Endodermal cell (in vitro differentiated cells): ENCODE results near the gene CCR8. TPM values are rescaled to one million over a fixed set of nuclear protein-coding genes. Genes with fewer than 3 reads are reported as not detected.
"Not testable (repeated sequence)": the region's sequence is repeated elsewhere in the genome, so short reads cannot be mapped to it uniquely, and the experiment has no call there.

Source experiments
- DNase-seq: peaks from one replicate; pipeline ENCODE4 v3.0.0-alpha.2; 2017
- H3K27ac ChIP-seq: 2 replicates; pipeline ENCODE4 v1.5.1; 2013; ENCODE audit warnings: mild to moderate bottlenecking, low read depth, low read length, moderate library complexity
- H3K27me3 ChIP-seq: 2 replicates; pipeline ENCODE4 v1.6.1; 2013; ENCODE audit warnings: mild to moderate bottlenecking, low read length, moderate library complexity; ENCODE audit not compliant: insufficient read depth, control insufficient read depth, poor library complexity, severe bottlenecking
- H3K36me3 ChIP-seq: 2 replicates; pipeline ENCODE4 v1.7.0; 2013; ENCODE audit warnings: mild to moderate bottlenecking, low read length, moderate library complexity; ENCODE audit not compliant: control insufficient read depth, insufficient read depth
- H3K4me1 ChIP-seq: one replicate; pipeline ENCODE4 v1.7.0; 2013; ENCODE audit warnings: low read length; ENCODE audit not compliant: control insufficient read depth, insufficient read depth
- H3K4me3 ChIP-seq: 2 replicates; pipeline ENCODE4 v1.5.1; 2013; ENCODE audit warnings: mild to moderate bottlenecking, low read length, moderate library complexity
- H3K9ac ChIP-seq: 2 replicates; pipeline ENCODE4 v1.6.1; 2013; ENCODE audit warnings: mild to moderate bottlenecking, low read length, moderate library complexity; ENCODE audit not compliant: poor library complexity, severe bottlenecking; ENCODE audit errors: extremely low read depth
- H3K9me3 ChIP-seq: 2 replicates; pipeline ENCODE4 v1.6.1; 2013; ENCODE audit warnings: mild to moderate bottlenecking, low read length, moderate library complexity; ENCODE audit not compliant: control insufficient read depth
- H3K27ac Mint-ChIP-seq: 2 replicates; pipeline ENCODE4 v1.8.0; 2020; ENCODE audit warnings: mixed read lengths
- H3K27me3 Mint-ChIP-seq: 2 replicates; pipeline ENCODE4 v1.8.0; 2021; ENCODE audit warnings: mild to moderate bottlenecking, mixed read lengths; ENCODE audit not compliant: insufficient read depth
- H3K36me3 Mint-ChIP-seq: 2 replicates; pipeline ENCODE4 v1.8.0; 2020; ENCODE audit warnings: low read depth, mixed read lengths
- H3K4me1 Mint-ChIP-seq: 2 replicates; pipeline ENCODE4 v1.8.0; 2020; ENCODE audit warnings: mixed read lengths
- H3K4me3 Mint-ChIP-seq: 2 replicates; pipeline ENCODE4 v1.8.0; 2020; ENCODE audit warnings: mild to moderate bottlenecking, moderate library complexity, mixed read lengths
- H3K9me3 Mint-ChIP-seq: 2 replicates; pipeline ENCODE4 v1.8.0; 2020; ENCODE audit warnings: mild to moderate bottlenecking, mixed read lengths
- CTCF ChIP-seq: fragments of 200-600 bp; sonication (generic); conservative IDR thresholded peaks from 2 replicates; pipeline ENCODE4 v1.5.0; 2021; ENCODE audit warnings: antibody characterized with exemption, mild to moderate bottlenecking
- WGBS, 2 experiments: methylation state at CpG; one replicate each; pipeline versions ENCODE4 v1.1.5 to v1.1.7; 2013; ENCODE audit warnings: missing lambda C conversion rate in 2 of 2, mixed read lengths in 1 of 2; ENCODE audit not compliant: insufficient coverage in 1 of 2, insufficient read length in 1 of 2; 5-methylcytosine and 5-hydroxymethylcytosine counted together
- total RNA-seq, 2 donors: library from RNA; stranded (reverse); fragmentation: NEBNext Ultra II Directional in 1 of 2; extraction: Animal tissue kit (Norgen Biotek cat#: 25700) in 1 of 2; gene quantifications; 2 replicates in 1 of 2; 3 replicates in 1 of 2; pipeline ENCODE4 v1.2.1, GENCODE V29; 2021

The CCR8 gene
- total RNA-seq, 2 donors from 2014 or later = 0.22 TPM; not detected in 1

GRCh38 chr3:39347586-39347876 lies 18.0 kb downstream of the CCR8 start:
- Histone ChIP-seq H3K4me3 (no peak overlapping the region), H3K4me1 (no peaks in the 10 kb centered on the region), H3K27me3 (no peaks in the 10 kb centered on the region), H3K27ac (no peak overlapping the region), H3K36me3 (no peaks in the 10 kb centered on the region), H3K9ac (no peak overlapping the region), H3K9me3 (no peaks in the 10 kb centered on the region)
- Mint-ChIP-seq H3K4me3 (no peak overlapping the region), H3K27me3 (no peaks in the 10 kb centered on the region), H3K36me3 (no peaks in the 10 kb centered on the region), H3K27ac (no peak overlapping the region), H3K9me3 (no peaks in the 10 kb centered on the region), H3K4me1 (peaks cover 17% of the 10 kb centered on the region)
- TF ChIP-seq CTCF = no peak
- DNase-seq = no peak
- WGBS, 2 experiments = 70 to 100% methylated on average over 1 to 3 of the region's 3 CpGs

GRCh38 chr3:39349080-39349479 lies 19.6 kb downstream of the CCR8 start:
- H3K4me3 ChIP-seq = no peak overlapping the region
- no peak overlapping the region for H3K27ac ChIP-seq
- no peaks in the 10 kb centered on the region for H3K36me3 ChIP-seq
- WGBS, 2 experiments = 50 to 61% methylated on average over 2 to 3 of the region's 3 CpGs
- H3K9me3 ChIP-seq = no peaks in the 10 kb centered on the region
- no peak for DNase-seq
- no peaks in the 10 kb centered on the region for H3K27me3 ChIP-seq
- H3K9me3 Mint-ChIP-seq = no peaks in the 10 kb centered on the region
- H3K4me3 Mint-ChIP-seq = no peak overlapping the region
- no peaks in the 10 kb centered on the region for H3K27me3 Mint-ChIP-seq
- TF ChIP-seq CTCF = no peak
- H3K4me1 ChIP-seq = no peaks in the 10 kb centered on the region
- H3K9ac ChIP-seq = no peak overlapping the region
- no peaks in the 10 kb centered on the region for H3K36me3 Mint-ChIP-seq
- peaks cover 17% of the 10 kb centered on the region for H3K4me1 Mint-ChIP-seq
- no peak overlapping the region for H3K27ac Mint-ChIP-seq

DNA sequence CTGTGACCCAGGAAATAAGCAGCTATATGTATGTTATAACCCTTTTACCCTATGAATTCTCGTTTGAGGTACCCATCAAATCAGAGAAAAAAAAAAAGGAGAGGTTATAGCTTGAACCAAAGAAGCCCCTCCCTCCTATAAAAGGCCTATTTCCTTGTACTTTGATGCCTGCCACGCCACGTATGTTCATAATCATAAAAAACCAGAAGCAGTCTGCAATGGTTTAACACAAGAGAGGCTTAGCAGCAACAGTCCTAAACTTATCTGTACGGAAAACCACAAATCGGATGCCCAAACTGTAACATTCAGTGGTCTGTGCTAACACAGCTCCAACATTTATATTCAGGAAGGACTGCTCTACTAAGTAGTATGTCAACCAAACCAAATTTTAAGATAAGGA lies 21.2 kb downstream of the CCR8 start:
- H3K27ac Mint-ChIP-seq = no peak overlapping the region
- no peaks in the 10 kb centered on the region for H3K36me3 Mint-ChIP-seq
- Histone ChIP-seq H3K36me3 (no peaks in the 10 kb centered on the region), H3K27ac (no peak overlapping the region), H3K9ac (no peak overlapping the region), H3K4me1 (no peaks in the 10 kb centered on the region), H3K27me3 (no peaks in the 10 kb centered on the region), H3K4me3 (no peak overlapping the region), H3K9me3 (no peaks in the 10 kb centered on the region)
- 95 to 96% methylated on average over 4 to 5 of the region's 5 CpGs for WGBS, 2 experiments
- DNase-seq = no peak
- H3K27me3 Mint-ChIP-seq = no peaks in the 10 kb centered on the region
- peaks cover 17% of the 10 kb centered on the region for H3K4me1 Mint-ChIP-seq
- H3K9me3 Mint-ChIP-seq = no peaks in the 10 kb centered on the region
- no peak overlapping the region for H3K4me3 Mint-ChIP-seq
- TF ChIP-seq CTCF = no peak

DNA sequence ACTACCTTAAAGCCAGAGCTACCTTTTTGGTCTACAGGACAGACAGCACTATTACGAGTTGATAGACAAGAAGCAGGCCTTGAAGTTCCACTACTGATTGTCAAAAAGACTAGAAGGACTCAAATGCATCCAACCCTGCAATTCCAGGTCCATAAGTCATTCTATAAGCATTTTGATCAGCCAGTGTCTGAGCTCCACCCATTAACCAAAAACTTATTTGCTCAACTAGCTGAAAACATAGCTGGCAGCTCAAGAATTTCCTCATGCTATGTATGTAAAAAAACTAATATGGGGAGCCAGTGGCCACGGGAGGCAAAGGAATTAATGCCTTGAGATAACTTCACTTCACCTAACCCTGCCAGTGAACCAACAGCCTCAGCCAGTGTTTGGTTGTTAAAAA lies 21.6 kb downstream of the CCR8 start:
- not testable (repeated sequence) for H3K9me3 ChIP-seq, H3K27ac Mint-ChIP-seq, H3K4me3 Mint-ChIP-seq, H3K27me3 Mint-ChIP-seq, H3K4me3 ChIP-seq, DNase-seq, H3K9me3 Mint-ChIP-seq, H3K27me3 ChIP-seq, H3K4me1 ChIP-seq, H3K9ac ChIP-seq, H3K27ac ChIP-seq, H3K36me3 ChIP-seq, H3K36me3 Mint-ChIP-seq
- WGBS, 2 experiments = 89 to 100% methylated on average over 1 to 2 of the region's 2 CpGs
- peaks cover 17% of the 10 kb centered on the region for H3K4me1 Mint-ChIP-seq

DNA sequence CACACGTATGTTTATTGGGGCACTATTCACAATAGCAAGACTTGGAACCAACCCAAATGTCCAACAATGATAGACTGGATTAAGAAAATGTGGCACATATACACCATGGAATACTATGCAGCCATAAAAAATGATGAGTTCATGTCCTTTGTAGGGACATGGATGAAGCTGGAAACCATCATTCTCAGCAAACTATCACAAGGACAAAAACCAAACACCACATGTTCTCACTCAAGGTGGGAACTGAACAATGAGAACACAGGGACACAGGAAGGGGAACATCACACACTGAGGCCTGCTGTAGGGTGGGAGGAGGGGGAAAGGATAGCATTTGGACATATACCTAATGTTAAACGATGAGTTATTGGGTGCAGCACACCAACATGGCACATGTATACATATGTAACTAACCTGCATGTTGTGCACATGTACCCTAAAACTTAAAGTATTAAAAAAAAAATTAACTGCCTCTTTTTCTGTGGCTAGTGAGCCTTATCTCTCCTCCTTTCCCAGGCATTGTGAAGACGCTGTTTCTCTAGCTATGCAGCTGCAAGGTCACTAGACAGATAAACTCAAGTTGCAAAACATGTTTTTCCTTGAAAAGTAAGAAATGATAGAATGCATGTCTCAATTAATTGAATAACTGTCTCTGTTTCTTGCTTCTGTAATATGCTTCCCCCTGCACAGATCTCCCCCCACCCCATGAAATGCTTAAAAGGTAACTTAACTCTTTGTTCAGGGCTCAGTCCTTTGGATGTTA lies 23.8 kb downstream of the CCR8 start:
- H3K9ac ChIP-seq, H3K27ac ChIP-seq, H3K36me3 Mint-ChIP-seq, H3K4me3 ChIP-seq, DNase-seq, H3K27ac Mint-ChIP-seq, H3K9me3 Mint-ChIP-seq, H3K36me3 ChIP-seq, H3K27me3 Mint-ChIP-seq, H3K9me3 ChIP-seq, H3K4me1 Mint-ChIP-seq, H3K27me3 ChIP-seq, H3K4me1 ChIP-seq, H3K4me3 Mint-ChIP-seq: not testable (repeated sequence)
- WGBS, 2 experiments = 80 to 97% methylated on average over 1 to 3 of the region's 3 CpGs
